GM12878 (cell line): Measurements from ENCODE around the gene RAP2B. TPM values are rescaled to one million over a fixed set of nuclear protein-coding genes. Genes with fewer than 3 reads are reported as not detected.

Experiments
- ASH2L ChIP-seq: fragments of 300-600, 200-600 bp; sonication (generic); IDR thresholded peaks from 2 replicates; pipeline ENCODE4 v1.6.1; 2017; ENCODE audit warnings: low read depth, mild to moderate bottlenecking, borderline replicate concordance
- CHD4 ChIP-seq: fragments of 200-600 bp; sonication (generic); IDR thresholded peaks from 2 replicates; pipeline ENCODE4 v1.6.1; 2016; ENCODE audit warnings: mild to moderate bottlenecking
- CREM ChIP-seq: IDR thresholded peaks from 2 replicates; pipeline ENCODE4 v1.6.1; 2014; ENCODE audit warnings: antibody characterized with exemption, low read depth
- DPF2 ChIP-seq: fragments of 450-650 bp; IDR thresholded peaks from 2 replicates; pipeline ENCODE4 v1.6.1; 2017; ENCODE audit warnings: mild to moderate bottlenecking
- E2F4 ChIP-seq: IDR thresholded peaks from 2 replicates; pipeline ENCODE4 v1.6.1; 2012; ENCODE audit warnings: low read depth, low read length, improper control_type of control experiment
- EED ChIP-seq: sonication (generic); IDR thresholded peaks from 2 replicates; pipeline ENCODE4 v1.6.1; 2016; ENCODE audit warnings: antibody characterized with exemption, low read depth
- EGR1 ChIP-seq, 2 experiments: IDR thresholded peaks; 1 replicate in 1 of 2; 2 replicates in 1 of 2; pipeline ENCODE4 v1.6.1; 2011 to 2012; ENCODE audit warnings: low read depth in 2 of 2, low read length in 2 of 2, borderline replicate concordance in 1 of 2, mild to moderate bottlenecking in 1 of 2, moderate library complexity in 1 of 2
- EP300 ChIP-seq, 2 experiments: fragments of 150-350 bp in 1 of 2; IDR thresholded peaks; 2 replicates each; pipeline ENCODE4 v1.6.1; 2011 to 2012; ENCODE audit warnings: low read depth in 2 of 2, low read length in 2 of 2, borderline replicate concordance in 1 of 2, improper control_type of control experiment in 1 of 2, inconsistent platforms in 1 of 2; ENCODE audit not compliant: control insufficient read depth in 1 of 2
- FOXK2 ChIP-seq: fragments of 450-650 bp; IDR thresholded peaks from 2 replicates; pipeline ENCODE4 v1.6.1; 2017; ENCODE audit warnings: mild to moderate bottlenecking, moderate library complexity
- FOXM1 ChIP-seq: IDR thresholded peaks from 2 replicates; pipeline ENCODE4 v1.6.1; 2012; ENCODE audit warnings: low read depth, mild to moderate bottlenecking, inconsistent platforms, low read length, moderate library complexity
- MTA3 ChIP-seq: IDR thresholded peaks from 2 replicates; pipeline ENCODE4 v1.6.1; 2012; ENCODE audit warnings: low read length, inconsistent platforms, borderline replicate concordance
- NBN ChIP-seq: fragments of 450-650 bp; IDR thresholded peaks from 2 replicates; pipeline ENCODE4 v1.6.1; 2016
- NFIC ChIP-seq: IDR thresholded peaks from 2 replicates; pipeline ENCODE4 v1.6.1; 2012; ENCODE audit warnings: low read depth, mild to moderate bottlenecking, inconsistent platforms, low read length, moderate library complexity
- NFXL1 ChIP-seq: fragments of 450-650 bp; IDR thresholded peaks from 2 replicates; pipeline ENCODE4 v1.6.1; 2017; ENCODE audit warnings: antibody characterized with exemption, mild to moderate bottlenecking, borderline replicate concordance
- NRF1 ChIP-seq: conservative IDR thresholded peaks from 2 replicates; pipeline ENCODE4 v1.6.1; 2011; ENCODE audit warnings: mild to moderate bottlenecking, low read depth, low read length, improper control_type of control experiment
- POU2F2 ChIP-seq: IDR thresholded peaks from 3 replicates; pipeline ENCODE4 v1.6.1; 2011; ENCODE audit warnings: low read depth, mild to moderate bottlenecking, low read length, borderline replicate concordance
- RB1 ChIP-seq: fragments of 450-650 bp; formaldehyde crosslinking; IDR thresholded peaks from 2 replicates; pipeline ENCODE4 v1.6.1; 2017; ENCODE audit warnings: mild to moderate bottlenecking, borderline replicate concordance
- RELB ChIP-seq: fragments of 450-650 bp; IDR thresholded peaks from 2 replicates; pipeline ENCODE4 v1.6.1; 2017; ENCODE audit warnings: low read depth, mild to moderate bottlenecking, moderate library complexity
- SMARCA5 ChIP-seq: fragments of 450-650 bp; IDR thresholded peaks from 2 replicates; pipeline ENCODE4 v1.6.1; 2017; ENCODE audit warnings: mild to moderate bottlenecking
- SRF ChIP-seq, 2 experiments: IDR thresholded peaks; 2 replicates each; pipeline ENCODE4 v1.6.1; 2011; ENCODE audit warnings: low read depth in 2 of 2, low read length in 2 of 2, mild to moderate bottlenecking in 1 of 2, moderate library complexity in 1 of 2
- ZNF217 ChIP-seq: fragments of 450-650 bp; IDR thresholded peaks from 2 replicates; pipeline ENCODE4 v1.6.1; 2017; ENCODE audit warnings: antibody characterized with exemption, mild to moderate bottlenecking
- ZNF592 ChIP-seq: fragments of 450-650 bp; IDR thresholded peaks from 2 replicates; pipeline ENCODE4 v1.6.1; 2017; ENCODE audit warnings: mild to moderate bottlenecking, moderate library complexity
- polyA plus RNA-seq, 11 experiments: library from polyadenylated mRNA; depleted of rRNA in 4 of 11; unstranded in 6 of 11; stranded (reverse) in 5 of 11; fragments of >200 nt; fragmentation: Nextera tagmentation in 4 of 11; fragmentation: Illumina TruSeq in 1 of 11; extraction: Ambion mirVana in 4 of 11; extraction: Trizol in 1 of 11; gene quantifications; 1 replicate in 1 of 11; 2 replicates in 10 of 11; pipeline versions ENCODE4 v1.2.1 to v1.2.3, GENCODE V29; 2011 to 2016; ENCODE audit warnings: inconsistent platforms in 2 of 11, missing spikeins in 2 of 11, low read depth in 1 of 11
- total RNA-seq, 4 experiments: library from RNA; depleted of rRNA in 3 of 4; stranded (reverse); fragments of >200 nt in 3 of 4; fragmentation: Illumina TruSeq in 1 of 4; extraction: Trizol in 1 of 4; gene quantifications; 2 replicates each; pipeline versions ENCODE4 v1.2.1 to v1.2.3, GENCODE V29; 2013 to 2021

The RAP2B gene
- total and polyA plus RNA-seq, 10 of the 15 experiments (the other 5 are each of a cell fraction or from before 2014, with no cell fraction given), result 5.9 to 21.3 (median 12.0) TPM

GRCh38 chr3:153138276-153139210 lies 23.5 kb upstream of the RAP2B start (continued):
- peak; percentile 82 to 91 for TF ChIP-seq EP300 (IDR thresholded peaks at IDR 0.05; ENCODE audit: borderline replicate concordance in 1 of 2, control insufficient read depth in 1 of 2, low read depth in 2 of 2, low read length in 2 of 2)
- peak; percentile 53; the same call in 1 of the 2 replicates for TF ChIP-seq FOXM1
- TF ChIP-seq ASH2L, result no peak
- peak; percentile 48; the same call in 1 of the 3 replicates for TF ChIP-seq POU2F2
- no peak for TF ChIP-seq ZNF217
- peak; percentile 79 for TF ChIP-seq DPF2
- peak; percentile 90 for TF ChIP-seq RELB
- TF ChIP-seq NRF1, result no peak
- no peak for TF ChIP-seq CHD4
- TF ChIP-seq MTA3, result peak; percentile 78
- no peak for TF ChIP-seq NFXL1
- TF ChIP-seq SMARCA5, result peak; percentile 13; the same call in 1 of the 2 replicates
- peak; percentile 98 for TF ChIP-seq EED
- TF ChIP-seq NBN, result 0 out of 2 replicates have a peak, but pooled peaks have one; percentile 47
- no peak for TF ChIP-seq SRF (IDR thresholded peaks at IDR 0.05; ENCODE audit: low read depth in 2 of 2, low read length in 2 of 2)
- TF ChIP-seq EGR1 (IDR thresholded peaks at IDR 0.05; ENCODE audit: borderline replicate concordance in 1 of 2, low read depth in 2 of 2, low read length in 2 of 2), result no peak
- TF ChIP-seq NFIC, result peak; percentile 72; the same call in 1 of the 2 replicates
- TF ChIP-seq ZNF592, result 0 out of 2 replicates have a peak, but pooled peaks have one; percentile 37
- no peak for TF ChIP-seq E2F4
- TF ChIP-seq CREM, result peak; percentile 76; the same call in 1 of the 2 replicates
- TF ChIP-seq RB1, result no peak
- peak; percentile 24; the same call in 1 of the 2 replicates for TF ChIP-seq FOXK2
